Gastroesophageal sphincter (tissue), 4 donors: Measurements from ENCODE around the gene EEF1AKMT1. TPM values are rescaled to one million over a fixed set of nuclear protein-coding genes. Genes with fewer than 3 reads are reported as not detected.

Source experiments
- ATAC-seq: fragments of 150-250 bp; one replicate; pipeline ENCODE4 v1.9.1; 2016; ENCODE audit warnings: mild to moderate bottlenecking, moderate library complexity
- H3K27ac ChIP-seq, 4 donors: fragments of 200-600 bp; sonication (generic) in 3 of 4; 1 replicate in 3 of 4; 2 replicates in 1 of 4; pipeline ENCODE4 v1.5.1; 2016 to 2019
- H3K27me3 ChIP-seq: fragments of 200-600 bp; sonication (generic); one replicate; pipeline ENCODE4 v1.5.1; 2019
- H3K36me3 ChIP-seq, 2 donors: fragments of 200-600 bp; sonication (generic); one replicate each; pipeline ENCODE4 v1.5.1; 2019; ENCODE audit warnings: control low read depth in 1 of 2
- H3K4me1 ChIP-seq, 3 donors: fragments of 200-600 bp; sonication (generic); 1 replicate in 2 of 3; 2 replicates in 1 of 3; pipeline ENCODE4 v1.5.1; 2016 to 2019; ENCODE audit warnings: control low read depth in 2 of 3
- H3K4me3 ChIP-seq, 2 donors: fragments of 200-600 bp; sonication (generic); one replicate each; pipeline ENCODE4 v1.5.1; 2019; ENCODE audit warnings: mild to moderate bottlenecking in 1 of 2, moderate library complexity in 1 of 2
- H3K9me3 ChIP-seq, 3 donors: fragments of 200-600 bp; sonication (generic); one replicate each; pipeline ENCODE4 v1.5.1; 2017 to 2019; ENCODE audit warnings: control low read depth in 2 of 3
- EP300 ChIP-seq: sonication (generic); formaldehyde crosslinking; IDR thresholded peaks from one replicate; pipeline ENCODE4 v1.6.1; 2017; ENCODE audit warnings: antibody characterized with exemption, mild to moderate bottlenecking
- POLR2A ChIP-seq, 2 donors: fragments of 450-650 bp; IDR thresholded peaks; one replicate each; pipeline ENCODE4 v1.6.1; 2017; ENCODE audit warnings: antibody characterized with exemption in 2 of 2, mild to moderate bottlenecking in 2 of 2, moderate library complexity in 1 of 2
- POLR2AphosphoS5 ChIP-seq: sonication (generic); formaldehyde crosslinking; IDR thresholded peaks from one replicate; pipeline ENCODE4 v1.6.1; 2017; ENCODE audit warnings: antibody characterized with exemption
- WGBS, 2 donors: methylation state at CpG; one replicate each; pipeline ENCODE4 v1.1.5; 2018; ENCODE audit warnings: low coverage in 1 of 2; 5-methylcytosine and 5-hydroxymethylcytosine counted together
- total RNA-seq, 4 donors: library from RNA; depleted of rRNA; stranded (reverse); fragments of >200 nt; gene quantifications; one replicate each; pipeline ENCODE4 v1.1.0, GENCODE V29; 2016
- TF ChIP-seq, protein P1 (sequence below), 4 experiments: fragments of 200-600 bp in 2 of 4; fragments of 450-650 bp in 2 of 4; sonication (generic) in 1 of 4; IDR thresholded peaks; one replicate each; pipeline ENCODE4 v1.5.1; 2017 to 2019; ENCODE audit warnings: antibody characterized with exemption in 4 of 4, mild to moderate bottlenecking in 2 of 4, moderate library complexity in 2 of 4

EEF1AKMT1 gene
- total RNA-seq, 4 donors from 2014 or later = 13.5 to 39.2 (median 20.3) TPM

DNA sequence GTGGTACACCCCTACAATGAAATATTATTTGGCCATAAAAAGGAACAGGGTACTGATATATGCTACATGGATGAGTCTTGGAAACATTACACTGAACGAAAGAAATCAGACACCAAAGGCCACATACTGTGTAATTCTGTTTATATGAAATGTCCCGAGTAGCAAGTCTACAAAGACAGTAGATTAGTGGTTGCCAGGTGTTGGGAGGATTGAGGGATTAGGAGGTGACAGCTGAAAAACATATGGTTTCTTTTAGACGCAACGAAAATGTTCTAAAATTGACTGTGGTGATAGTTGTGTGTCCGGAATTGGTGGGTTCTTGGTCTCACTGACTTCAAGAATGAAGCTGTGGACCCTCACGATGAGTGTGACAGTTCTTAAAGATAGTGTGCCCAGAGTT is 35.1 kb downstream of the EEF1AKMT1 start:
- H3K27ac ChIP-seq = no peak overlapping the region
- 69 to 70% methylated on average over 6 of the region's 6 CpGs for WGBS, 2 donors
- H3K27me3 ChIP-seq = no peaks in the 10 kb centered on the region
- ATAC-seq = no peak
- H3K4me3 ChIP-seq = no peak overlapping the region
- no peaks in the 10 kb centered on the region for H3K4me1 ChIP-seq
- H3K36me3 ChIP-seq = peaks cover 0 to 20% of the 10 kb centered on the region in 2 donors
- no peaks in the 10 kb centered on the region for H3K9me3 ChIP-seq
- TF ChIP-seq POLR2AphosphoS5 = no peak
- TF ChIP-seq EP300 = no peak
- TF ChIP-seq POLR2A (IDR thresholded peaks at IDR 0.05) = no peak
- TF ChIP-seq, protein P1, sequence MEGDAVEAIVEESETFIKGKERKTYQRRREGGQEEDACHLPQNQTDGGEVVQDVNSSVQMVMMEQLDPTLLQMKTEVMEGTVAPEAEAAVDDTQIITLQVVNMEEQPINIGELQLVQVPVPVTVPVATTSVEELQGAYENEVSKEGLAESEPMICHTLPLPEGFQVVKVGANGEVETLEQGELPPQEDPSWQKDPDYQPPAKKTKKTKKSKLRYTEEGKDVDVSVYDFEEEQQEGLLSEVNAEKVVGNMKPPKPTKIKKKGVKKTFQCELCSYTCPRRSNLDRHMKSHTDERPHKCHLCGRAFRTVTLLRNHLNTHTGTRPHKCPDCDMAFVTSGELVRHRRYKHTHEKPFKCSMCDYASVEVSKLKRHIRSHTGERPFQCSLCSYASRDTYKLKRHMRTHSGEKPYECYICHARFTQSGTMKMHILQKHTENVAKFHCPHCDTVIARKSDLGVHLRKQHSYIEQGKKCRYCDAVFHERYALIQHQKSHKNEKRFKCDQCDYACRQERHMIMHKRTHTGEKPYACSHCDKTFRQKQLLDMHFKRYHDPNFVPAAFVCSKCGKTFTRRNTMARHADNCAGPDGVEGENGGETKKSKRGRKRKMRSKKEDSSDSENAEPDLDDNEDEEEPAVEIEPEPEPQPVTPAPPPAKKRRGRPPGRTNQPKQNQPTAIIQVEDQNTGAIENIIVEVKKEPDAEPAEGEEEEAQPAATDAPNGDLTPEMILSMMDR (IDR thresholded peaks at IDR 0.05) = no peak

DNA sequence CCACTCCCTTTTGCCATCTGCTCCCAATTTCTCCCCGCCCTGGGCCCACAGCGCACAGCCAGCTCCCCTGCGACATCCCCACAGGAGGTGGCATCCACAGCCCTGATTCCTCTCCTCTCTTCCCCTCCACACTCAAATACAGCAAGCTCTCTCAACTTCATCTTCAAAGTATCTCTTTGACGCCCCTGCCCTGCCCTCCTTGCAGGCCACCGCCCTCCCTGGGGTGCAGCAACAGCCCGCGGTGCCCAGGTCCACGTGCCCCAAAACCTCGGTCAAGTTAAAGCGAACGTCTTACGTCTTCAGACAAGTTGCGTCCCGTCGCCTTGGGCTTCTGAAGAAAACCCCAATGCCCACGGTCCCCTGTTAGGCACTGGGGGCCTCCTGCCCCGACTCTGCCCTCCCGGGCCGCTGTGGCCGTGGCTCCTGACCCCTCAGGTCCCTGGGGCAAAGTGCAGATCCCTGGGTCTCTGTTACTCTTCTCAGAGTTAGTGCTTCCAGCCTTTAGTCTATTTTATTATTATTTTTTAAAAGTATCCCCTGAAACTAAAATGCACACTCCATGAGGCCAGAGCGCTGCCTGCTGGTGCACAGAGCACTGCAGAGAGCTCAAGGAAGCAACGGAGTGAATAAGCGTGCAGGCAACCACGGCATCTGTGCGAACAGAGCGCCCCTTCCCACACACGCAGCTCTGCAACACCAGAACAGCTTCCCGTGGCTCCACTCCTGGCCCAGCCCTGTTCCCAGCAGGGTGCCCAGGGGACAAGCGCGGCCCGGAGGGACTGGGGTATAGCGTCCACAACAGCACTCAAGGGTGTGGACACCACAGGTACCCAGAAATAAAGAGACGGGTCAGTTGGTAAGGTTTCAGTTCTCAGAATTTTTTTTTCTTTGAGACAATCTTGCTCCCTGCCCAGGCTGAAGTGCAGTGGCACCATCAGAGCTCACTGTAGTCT is 43.9 kb downstream of the EEF1AKMT1 start:
- peaks cover 0 to 32% of the 10 kb centered on the region in 2 donors for H3K36me3 ChIP-seq
- no peak for TF ChIP-seq POLR2A (IDR thresholded peaks at IDR 0.05)
- TF ChIP-seq, protein P1 (IDR thresholded peaks at IDR 0.05) = no peak
- no peak for TF ChIP-seq EP300
- H3K9me3 ChIP-seq = no peaks in the 10 kb centered on the region
- WGBS, 2 donors = 95% methylated on average over 10 of the region's 33 CpGs; no CpG with 5 or more reads in 1 of the 2 donors
- H3K27me3 ChIP-seq = no peaks in the 10 kb centered on the region
- no peak for ATAC-seq
- no peak overlapping the region for H3K4me3 ChIP-seq
- H3K27ac ChIP-seq = no peak overlapping the region
- peaks cover 0 to 6% (median 0%) of the 10 kb centered on the region in 3 donors for H3K4me1 ChIP-seq

DNA sequence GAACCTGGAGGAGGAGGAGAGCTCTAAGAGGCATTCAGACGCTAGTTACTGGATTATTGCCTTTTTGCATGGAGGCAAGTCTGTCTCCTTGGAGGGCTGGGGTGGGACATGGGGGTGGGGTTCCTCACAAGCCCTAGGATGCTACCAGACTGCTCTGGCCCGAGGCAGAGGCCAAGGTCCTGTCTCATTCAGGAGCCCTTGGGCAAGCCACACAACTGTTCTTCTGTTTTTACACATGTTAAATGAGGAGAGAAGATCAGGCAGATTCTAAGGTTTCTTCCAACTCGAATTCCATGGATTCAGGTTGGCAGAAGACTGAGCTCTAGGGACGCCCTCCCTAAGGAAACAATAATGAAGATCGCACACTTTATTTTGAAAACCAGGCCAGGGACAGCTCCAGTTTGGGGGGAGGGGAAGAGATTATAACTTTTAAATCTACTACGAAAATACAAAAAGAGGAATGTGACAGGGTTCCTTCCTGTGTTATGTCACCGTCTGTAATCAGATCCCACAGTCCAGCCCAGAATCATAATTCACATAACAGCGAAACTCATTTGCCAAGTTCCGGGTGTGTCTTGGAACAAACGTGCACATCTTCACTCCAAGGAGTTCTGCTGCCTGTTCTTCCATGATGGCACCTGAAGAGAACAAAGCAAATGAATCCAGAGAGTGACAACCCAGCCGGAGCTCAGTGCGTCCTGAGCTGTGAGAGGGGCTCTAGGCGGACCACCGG is 45.0 kb downstream of the EEF1AKMT1 start:
- Histone ChIP-seq H3K4me3 (no peak overlapping the region), H3K27me3 (no peaks in the 10 kb centered on the region), H3K4me1 (peaks cover 0 to 6% (median 0%) of the 10 kb centered on the region in 3 donors), H3K9me3 (no peaks in the 10 kb centered on the region), H3K27ac (peak overlapping the region in 3 of 4 donors; percentile 31 to 60 (median 57)), H3K36me3 (peaks cover 0 to 32% of the 10 kb centered on the region in 2 donors)
- ATAC-seq = peak; percentile 54
- 60 to 70% methylated on average over 10 to 12 of the region's 14 CpGs for WGBS, 2 donors
- TF ChIP-seq, protein P1 (IDR thresholded peaks at IDR 0.05) = no peak
- TF ChIP-seq EP300 (no peak), POLR2AphosphoS5 (no peak), POLR2A (IDR thresholded peaks at IDR 0.05) (no peak)

DNA sequence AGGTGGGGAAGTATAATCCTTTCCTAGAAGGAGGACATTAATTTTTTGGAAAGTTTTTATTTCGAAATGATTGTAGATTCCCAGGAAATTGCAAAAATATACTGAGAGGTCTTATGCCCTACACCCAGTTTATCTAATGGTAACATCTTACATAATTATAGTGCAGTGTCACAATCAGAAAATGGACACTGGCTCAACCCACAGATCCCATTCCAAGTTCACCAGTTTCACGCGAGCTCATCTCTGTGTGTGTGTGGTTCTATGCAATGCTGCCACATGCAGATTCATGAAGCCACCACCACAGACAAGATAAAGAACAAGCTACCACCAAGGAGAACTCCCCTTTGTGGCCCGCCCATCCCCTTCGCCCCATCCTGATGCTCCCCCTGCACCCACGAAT is 45.9 kb downstream of the EEF1AKMT1 start:
- 82 to 95% methylated on average over 5 to 6 of the region's 6 CpGs for WGBS, 2 donors
- no peak for ATAC-seq
- Histone ChIP-seq H3K9me3 (no peaks in the 10 kb centered on the region), H3K4me3 (no peak overlapping the region), H3K4me1 (peaks cover 0 to 6% (median 0%) of the 10 kb centered on the region in 3 donors), H3K27me3 (no peaks in the 10 kb centered on the region), H3K27ac (no peak overlapping the region), H3K36me3 (peaks cover 0 to 32% of the 10 kb centered on the region in 2 donors)
- no peak for TF ChIP-seq EP300
- TF ChIP-seq POLR2A (IDR thresholded peaks at IDR 0.05) = no peak
- TF ChIP-seq POLR2AphosphoS5 = no peak
- TF ChIP-seq, protein P1 (IDR thresholded peaks at IDR 0.05) = no peak
